GM19438 (cell line): ENCODE results near the gene SLC16A5.

Source experiments
- ATAC-seq: cut with Tn5 transposase; IDR thresholded peaks from one replicate; pipeline ENCODE4 v1.9.1; 2021; ENCODE audit warnings: low read depth; ENCODE audit not compliant: unreplicated experiment

SLC16A5 gene

DNA sequence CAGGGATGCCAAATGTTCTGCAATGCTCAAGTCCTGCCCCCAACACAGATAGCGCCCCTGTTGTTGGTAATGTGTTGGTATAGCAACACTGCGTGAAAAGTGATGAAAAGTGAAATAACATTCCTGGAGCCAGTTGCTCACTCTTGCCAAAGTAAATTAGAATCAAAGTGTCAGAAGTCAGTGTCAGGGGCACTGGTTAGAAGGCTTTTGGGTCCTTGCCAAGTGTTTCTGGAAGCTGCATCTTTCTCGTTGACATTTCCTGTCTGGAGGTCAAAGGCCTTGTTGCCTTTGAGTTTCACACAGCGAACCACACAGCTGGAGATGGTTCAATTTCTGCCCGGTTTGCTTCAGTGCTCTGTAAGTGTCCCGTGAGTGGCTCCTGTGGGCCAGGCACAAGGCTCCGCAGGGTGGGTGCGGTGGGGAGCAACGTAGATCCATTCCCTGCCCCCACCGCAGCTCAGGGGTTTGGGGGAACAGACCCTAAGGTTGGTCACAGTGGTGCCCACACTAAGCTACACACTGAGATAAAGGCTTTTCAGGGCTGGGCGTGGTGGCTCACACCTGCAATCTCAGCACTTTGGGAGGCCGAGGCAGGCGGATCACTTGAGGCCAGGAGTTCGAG lies 3.6 kb upstream of the SLC16A5 start:
- no peak for ATAC-seq

DNA sequence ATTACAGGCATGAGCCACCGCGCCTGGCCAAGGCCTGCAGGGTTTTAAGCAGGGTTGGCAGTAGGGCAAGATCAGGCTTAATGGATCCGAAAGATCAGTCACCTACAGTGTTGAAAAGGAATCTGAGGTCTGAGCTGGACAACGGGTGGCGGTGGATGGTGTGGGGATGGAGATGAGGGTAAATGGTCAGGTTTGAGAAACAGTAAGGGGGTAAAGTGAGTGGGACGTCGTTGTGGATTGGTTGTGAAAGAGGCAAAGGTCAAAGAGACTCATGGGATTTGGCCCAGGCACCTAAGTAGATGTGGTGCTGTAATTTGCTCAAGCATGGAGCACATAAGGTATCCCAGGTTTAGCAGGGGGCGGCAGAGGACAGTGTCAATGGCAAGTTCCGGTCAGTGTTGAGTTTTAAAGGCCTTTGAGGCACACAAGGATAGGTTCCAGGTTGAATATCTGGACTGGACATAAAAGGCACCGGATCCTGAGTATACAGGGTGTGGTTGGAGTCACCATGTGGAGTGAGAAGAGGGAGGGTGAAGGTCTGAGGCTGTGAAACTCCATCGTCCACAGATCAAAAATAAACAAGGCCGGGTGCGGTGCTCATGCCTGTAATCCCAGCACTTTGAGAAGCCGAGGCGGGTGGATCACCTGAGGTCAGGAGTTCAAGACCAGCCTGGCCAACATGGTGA lies 1.1 kb upstream of the SLC16A5 start:
- ATAC-seq, result no peak

- ATAC-seq, result no peak
Observed at GRCh38 chr17:75087182-75087557, 584 bp upstream of the SLC16A5 start.

- no peak for ATAC-seq
Observed at GRCh38 chr17:75088465-75089417, 987 bp downstream of the SLC16A5 start.

- ATAC-seq, result no peak
Observed at GRCh38 chr17:75090871-75091854, 3.4 kb downstream of the SLC16A5 start.

- no peak for ATAC-seq
Observed at GRCh38 chr17:75091855-75092327, 4.1 kb downstream of the SLC16A5 start.

DNA sequence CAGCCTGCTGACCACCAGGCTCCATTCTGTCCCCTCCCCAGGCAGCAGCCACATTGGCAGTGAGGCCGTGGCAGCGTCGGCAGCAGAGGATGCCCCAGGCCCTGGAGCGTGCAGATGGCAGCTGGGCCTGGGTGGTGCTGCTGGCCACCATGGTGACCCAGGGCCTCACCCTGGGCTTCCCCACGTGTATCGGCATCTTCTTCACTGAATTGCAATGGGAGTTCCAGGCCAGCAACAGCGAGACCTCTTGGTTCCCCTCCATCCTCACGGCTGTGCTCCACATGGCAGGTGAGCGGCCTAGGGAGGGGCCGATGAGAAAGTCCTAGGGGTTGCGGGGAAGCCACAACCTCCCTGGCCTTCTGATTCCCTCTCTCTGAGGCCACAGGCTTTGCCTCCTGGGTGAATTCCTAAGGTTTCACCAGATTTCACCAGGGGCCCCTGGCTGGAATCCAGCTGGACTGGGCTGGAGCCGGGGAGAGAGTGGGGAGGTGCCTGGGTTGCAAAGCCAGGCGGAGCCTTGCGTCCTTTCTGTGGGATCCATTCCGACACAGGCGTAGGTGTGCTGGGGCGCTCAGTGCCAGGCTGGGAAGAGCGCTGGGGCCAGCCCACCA lies 5.9 kb downstream of the SLC16A5 start:
- no peak for ATAC-seq

DNA sequence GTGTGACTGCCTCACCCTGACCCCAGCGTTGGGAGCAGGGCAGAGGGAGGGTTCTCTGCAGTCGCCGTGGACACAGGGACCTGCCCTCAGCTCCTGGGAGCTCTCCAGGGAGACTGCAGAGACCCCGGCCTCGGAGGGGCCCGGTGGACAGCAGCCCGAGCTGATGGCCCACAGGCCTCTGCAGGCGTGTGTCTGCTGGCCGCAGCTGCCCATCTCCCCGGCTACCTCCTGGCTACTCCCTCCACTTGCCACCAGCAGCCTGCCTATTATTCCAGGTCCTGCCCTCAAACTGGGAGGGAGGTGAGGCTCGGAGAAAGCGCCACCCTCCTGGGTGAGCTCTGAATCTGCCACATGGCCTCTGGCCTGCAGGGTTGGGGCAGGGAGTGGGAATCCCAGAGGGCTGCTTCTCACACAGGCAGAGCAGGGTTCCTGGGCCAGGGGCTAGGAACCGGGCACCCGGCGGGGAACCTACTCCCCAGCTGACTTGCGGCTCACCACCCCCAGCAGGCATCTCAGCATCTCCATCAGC lies 7.2 kb downstream of the SLC16A5 start:
- no peak for ATAC-seq

- no peak for ATAC-seq
Observed at GRCh38 chr17:75096082-75096625, 8.4 kb downstream of the SLC16A5 start.

GRCh38 chr17:75097865-75098264 lies 10.1 kb downstream of the SLC16A5 start:
- no peak for ATAC-seq

GRCh38 chr17:75098861-75099260 lies 11.1 kb downstream of the SLC16A5 start:
- no peak for ATAC-seq

DNA sequence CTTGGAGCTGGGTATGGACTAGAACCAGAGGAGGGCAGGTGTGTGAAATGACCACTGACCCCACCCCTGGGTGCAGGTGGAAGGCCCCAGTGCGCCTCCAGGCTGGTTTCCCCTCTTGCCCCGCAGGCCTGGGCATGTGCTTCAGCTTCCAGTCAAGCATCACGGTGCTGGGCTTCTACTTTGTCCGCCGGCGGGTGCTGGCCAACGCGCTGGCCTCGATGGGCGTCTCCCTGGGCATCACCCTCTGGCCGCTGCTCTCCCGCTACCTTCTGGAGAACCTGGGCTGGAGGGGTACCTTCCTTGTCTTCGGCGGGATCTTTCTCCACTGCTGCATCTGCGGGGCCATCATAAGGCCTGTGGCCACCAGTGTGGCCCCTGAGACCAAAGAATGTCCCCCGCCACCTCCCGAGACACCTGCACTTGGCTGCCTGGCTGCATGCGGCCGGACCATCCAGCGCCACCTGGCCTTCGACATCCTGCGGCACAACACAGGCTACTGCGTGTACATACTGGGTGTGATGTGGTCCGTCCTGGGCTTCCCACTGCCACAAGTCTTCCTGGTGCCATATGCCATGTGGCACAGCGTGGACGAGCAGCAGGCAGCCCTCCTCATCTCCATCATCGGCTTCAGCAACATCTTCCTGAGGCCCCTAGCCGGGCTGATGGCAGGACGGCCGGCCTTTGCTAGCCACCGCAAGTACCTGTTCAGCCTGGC lies 12.3 kb downstream of the SLC16A5 start:
- ATAC-seq, result no peak

DNA sequence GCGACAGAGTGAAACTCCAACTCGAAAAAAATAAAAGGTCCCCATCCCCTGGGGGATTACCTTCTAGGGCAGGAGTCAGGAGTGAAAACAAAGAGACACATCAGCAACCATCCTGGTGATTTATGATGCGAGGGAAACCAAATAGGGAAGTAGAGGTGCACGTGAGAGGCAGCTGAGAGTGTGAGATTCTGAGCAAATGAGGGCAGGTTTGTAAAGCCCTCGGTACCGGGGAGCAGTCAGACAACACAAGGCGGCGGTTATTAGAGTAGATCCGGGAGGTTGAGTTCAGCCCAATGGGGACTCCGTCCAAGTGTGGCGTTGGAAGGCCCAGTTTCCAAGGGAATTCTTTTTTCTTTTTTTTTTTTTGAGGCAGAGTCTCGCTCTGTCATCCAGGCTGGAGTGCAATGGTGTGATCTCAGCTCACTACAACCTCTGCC lies 14.6 kb downstream of the SLC16A5 start:
- no peak for ATAC-seq

GRCh38 chr17:75103601-75104554 lies 16.1 kb downstream of the SLC16A5 start:
- ATAC-seq, result no peak

DNA sequence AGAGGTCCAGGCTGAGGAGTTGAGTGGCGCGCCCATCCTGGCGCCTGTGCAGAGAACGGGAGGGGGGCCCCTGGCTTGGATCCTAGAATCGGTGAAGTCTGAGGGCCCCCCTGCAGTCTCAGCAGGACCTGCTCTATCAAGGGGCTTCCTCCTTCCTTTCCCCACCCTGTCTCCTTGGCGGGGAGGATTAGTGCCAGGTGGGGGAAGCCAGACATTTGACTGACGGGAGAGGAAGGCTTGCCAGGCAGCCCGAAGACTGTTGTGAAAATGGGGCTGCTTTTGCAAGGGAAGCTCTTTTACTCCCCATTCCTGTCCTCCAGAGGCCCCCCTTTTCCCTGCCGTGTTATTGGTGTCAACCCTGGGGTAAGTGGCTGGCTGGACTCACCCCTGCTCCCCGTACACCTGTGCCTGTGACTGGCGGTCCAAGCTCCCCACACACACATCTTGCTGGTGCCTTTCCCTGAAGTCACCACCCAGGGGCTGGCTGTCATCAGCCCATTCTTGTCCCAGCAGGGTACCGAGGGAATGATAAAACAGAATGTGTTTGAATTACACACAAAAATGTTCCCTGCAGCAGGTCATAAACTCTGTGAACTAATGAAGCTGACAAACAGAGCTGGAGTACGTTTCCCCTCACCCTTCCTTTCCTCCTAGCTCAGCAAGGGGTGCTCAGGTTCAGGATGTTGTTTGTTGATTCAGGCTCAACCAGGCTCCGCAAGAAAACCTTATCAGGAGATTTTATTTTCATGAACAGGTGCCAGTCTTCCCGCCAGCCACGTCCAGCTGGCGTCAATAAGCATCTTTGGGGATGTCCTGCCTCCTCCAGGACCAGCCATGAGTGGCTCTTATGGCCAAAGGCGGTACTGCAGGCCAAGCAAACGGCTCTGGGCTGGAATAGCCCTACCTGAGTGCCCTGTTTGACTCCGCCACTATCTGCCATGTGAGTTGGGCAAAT lies 17.6 kb downstream of the SLC16A5 start:
- ATAC-seq, result no peak

GRCh38 chr17:75108193-75108592 lies 20.4 kb downstream of the SLC16A5 start:
- no peak for ATAC-seq
